Spleen (tissue), 11 donors: ENCODE data around the gene HS6ST2. TPM values are rescaled to one million over a fixed set of nuclear protein-coding genes. Genes with fewer than 3 reads are reported as not detected.

Source experiments
- DNase-seq: peaks from one replicate; pipeline ENCODE4 v3.0.0-alpha.2; 2020
- H3K27ac ChIP-seq, 8 donors: fragments of 200-600 bp; sonication (generic) in 7 of 8; 1 replicate in 4 of 8; 2 replicates in 4 of 8; pipeline versions ENCODE4 v1.5.0 to v1.8.0; 2016 to 2021; ENCODE audit warnings: inconsistent platforms in 4 of 8, mild to moderate bottlenecking in 4 of 8, moderate library complexity in 1 of 8
- H3K27me3 ChIP-seq, 7 donors: fragments of 200-600 bp; sonication (generic) in 6 of 7; replicated peaks in 1 of 7; 1 replicate in 4 of 7; 2 replicates in 3 of 7; pipeline versions ENCODE4 v1.5.0 to v1.8.0; 2016 to 2021; ENCODE audit warnings: inconsistent platforms in 3 of 7, mild to moderate bottlenecking in 1 of 7
- H3K36me3 ChIP-seq, 6 donors: fragments of 200-600 bp; sonication (generic) in 5 of 6; 1 replicate in 4 of 6; 2 replicates in 2 of 6; pipeline versions ENCODE4 v1.5.0 to v1.8.0; 2016 to 2021; ENCODE audit warnings: inconsistent platforms in 2 of 6
- H3K4me1 ChIP-seq, 6 donors: fragments of 200-600 bp; sonication (generic) in 5 of 6; 1 replicate in 3 of 6; 2 replicates in 3 of 6; pipeline versions ENCODE4 v1.5.0 to v1.8.0; 2016 to 2021; ENCODE audit warnings: inconsistent platforms in 3 of 6
- H3K4me3 ChIP-seq, 8 donors: fragments of 200-600 bp; sonication (generic) in 7 of 8; 1 replicate in 4 of 8; 2 replicates in 4 of 8; pipeline versions ENCODE4 v1.5.0 to v1.8.0; 2016 to 2021; ENCODE audit warnings: inconsistent platforms in 4 of 8, mild to moderate bottlenecking in 4 of 8, moderate library complexity in 2 of 8
- H3K9me3 ChIP-seq, 8 donors: fragments of 200-600 bp; sonication (generic) in 7 of 8; 1 replicate in 4 of 8; 2 replicates in 4 of 8; pipeline versions ENCODE4 v1.5.0 to v1.8.0; 2016 to 2021; ENCODE audit warnings: inconsistent platforms in 4 of 8
- CTCF ChIP-seq, 11 experiments: fragments of 200-600 bp in 7 of 11; fragments of 450-650 bp in 4 of 11; sonication (generic) in 4 of 11; IDR thresholded peaks in 8 of 11; conservative IDR thresholded peaks in 3 of 11; 1 replicate in 7 of 11; 2 replicates in 4 of 11; pipeline versions ENCODE4 v1.4.0 to v1.8.0; 2016 to 2021; ENCODE audit warnings: antibody characterized with exemption in 11 of 11, inconsistent platforms in 4 of 11, mild to moderate bottlenecking in 1 of 11
- POLR2A ChIP-seq, 3 donors: fragments of 450-650 bp; IDR thresholded peaks; one replicate each; pipeline ENCODE4 v1.5.1; 2017; ENCODE audit warnings: antibody characterized with exemption in 3 of 3, mild to moderate bottlenecking in 1 of 3
- POLR2AphosphoS5 ChIP-seq, 3 donors: sonication (generic); formaldehyde crosslinking; IDR thresholded peaks; one replicate each; pipeline ENCODE4 v1.5.1; 2017; ENCODE audit warnings: antibody characterized with exemption in 3 of 3
- WGBS, 5 donors: extraction: QIAGEN DNeasy Blood & Tissue Kit in 3 of 5; methylation state at CpG; one replicate each; pipeline versions ENCODE4 v1.1.5 to v1.1.7; 2013 to 2018; 5-methylcytosine and 5-hydroxymethylcytosine counted together
- intact Hi-C: fragments of 100-400 bp; cut with DNase I; formaldehyde crosslinking; loops from one replicate; pipeline ENCODE4 v1.15.0; 2023; ENCODE audit warnings: low total_unique reads
- polyA plus RNA-seq, 3 donors: library from polyadenylated mRNA; stranded (reverse); fragments of 200-250 nt; gene quantifications; one replicate each; pipeline ENCODE4 v1.2.1, GENCODE V29; 2013
- total RNA-seq, 7 donors: library from RNA; depleted of rRNA in 3 of 7; stranded (reverse); fragments of >200 nt in 3 of 7; fragmentation: NEBNext Ultra II Directional in 4 of 7; extraction: Animal tissue kit (Norgen Biotek cat#: 25700) in 4 of 7; gene quantifications; one replicate each; pipeline versions ENCODE4 v1.1.0 to v1.2.1, GENCODE V29; 2016 to 2021
- donor health status: healthy with polysubstance abuse.
- donor health status: DM: no; HTN: no; CAD: no; lungs with moderate emphysema.
- donor health status: DM: no; HTN: no; CAD: no.
- donor health status: Bipolar disorder and iron deficiency.
- donor health status: healthy.
- donor health status: DM: no; HTN: no; CAD: no.
- donor health status: DM: yes; HTN: yes; CAD: no.

The HS6ST2 gene
- total and polyA plus RNA-seq, 10 donors: 0.02 to 0.20 (median 0.09) TPM; not detected in 7

GRCh38 chrX:132708529-132708928, 249.9 kb downstream of the HS6ST2 start:
- no peak overlapping the region for H3K27ac ChIP-seq
- H3K9me3 ChIP-seq: no peaks in the 10 kb centered on the region
- no peak overlapping the region for H3K4me3 ChIP-seq
- TF ChIP-seq CTCF (IDR thresholded peaks at IDR 0.05 in 8 of 11, conservative IDR thresholded peaks at IDR 0.05 in 3 of 11): no peak
- H3K36me3 ChIP-seq: no peaks in the 10 kb centered on the region
- H3K4me1 ChIP-seq: no peaks in the 10 kb centered on the region
- peaks cover 0 to 11% (median 0%) of the 10 kb centered on the region in 7 donors for H3K27me3 ChIP-seq
- intact Hi-C loops: no loop called here
- no peak for DNase-seq

DNA sequence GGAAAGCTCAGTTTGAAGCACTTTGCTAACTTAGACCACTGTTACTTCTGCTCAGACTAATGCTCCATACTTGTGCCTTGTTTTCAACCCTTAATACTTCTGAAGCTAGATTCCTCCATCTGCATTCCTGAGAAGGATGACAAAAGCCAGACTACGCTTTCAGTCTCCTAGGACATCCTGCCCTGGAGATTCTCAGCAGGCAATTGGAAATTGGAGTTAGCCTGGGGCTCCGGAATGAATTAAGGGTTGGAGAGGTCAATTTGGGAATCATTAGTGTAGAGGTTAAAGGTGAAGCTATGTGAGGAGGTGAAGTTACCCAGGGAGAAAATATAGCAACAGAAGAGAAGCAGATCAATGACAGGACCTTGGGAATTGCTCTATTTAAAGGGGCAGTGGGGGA, 253.7 kb downstream of the HS6ST2 start:
- H3K36me3 ChIP-seq: no peaks in the 10 kb centered on the region
- no peak overlapping the region for H3K4me3 ChIP-seq
- intact Hi-C loops: no loop called here
- WGBS, 5 donors: 53 to 86% (median 66%) methylated on average over 2 of the region's 2 CpGs
- no peaks in the 10 kb centered on the region for H3K4me1 ChIP-seq
- no peaks in the 10 kb centered on the region for H3K9me3 ChIP-seq
- peaks cover 0 to 19% (median 3%) of the 10 kb centered on the region in 7 donors for H3K27me3 ChIP-seq
- TF ChIP-seq POLR2AphosphoS5 (IDR thresholded peaks at IDR 0.05): no peak
- TF ChIP-seq CTCF (IDR thresholded peaks at IDR 0.05 in 8 of 11, conservative IDR thresholded peaks at IDR 0.05 in 3 of 11): no peak
- TF ChIP-seq POLR2A (IDR thresholded peaks at IDR 0.05): no peak
- no peak for DNase-seq
- H3K27ac ChIP-seq: no peak overlapping the region

GRCh38 chrX:132694382-132694781, 264.0 kb downstream of the HS6ST2 start:
- Histone ChIP-seq H3K27me3 (peaks cover 0 to 43% (median 0%) of the 10 kb centered on the region in 7 donors), H3K36me3 (no peaks in the 10 kb centered on the region), H3K4me1 (no peaks in the 10 kb centered on the region), H3K9me3 (no peaks in the 10 kb centered on the region), H3K4me3 (no peak overlapping the region), H3K27ac (no peak overlapping the region)
- TF ChIP-seq CTCF (IDR thresholded peaks at IDR 0.05 in 8 of 11, conservative IDR thresholded peaks at IDR 0.05 in 3 of 11) (no peak), POLR2AphosphoS5 (IDR thresholded peaks at IDR 0.05) (no peak), POLR2A (IDR thresholded peaks at IDR 0.05) (no peak)
- intact Hi-C loops: no loop called here
- 72 to 97% (median 92%) methylated on average over 3 of the region's 3 CpGs for WGBS, 5 donors
- DNase-seq: no peak

GRCh38 chrX:132692526-132692925, 265.9 kb downstream of the HS6ST2 start:
- no peak for TF ChIP-seq CTCF (IDR thresholded peaks at IDR 0.05 in 8 of 11, conservative IDR thresholded peaks at IDR 0.05 in 3 of 11)
- no peak for TF ChIP-seq POLR2AphosphoS5 (IDR thresholded peaks at IDR 0.05)
- no peak for TF ChIP-seq POLR2A (IDR thresholded peaks at IDR 0.05)
- intact Hi-C loops: no loop called here
- Histone ChIP-seq H3K9me3 (no peaks in the 10 kb centered on the region), H3K27me3 (peaks cover 0 to 48% (median 0%) of the 10 kb centered on the region in 7 donors), H3K4me1 (no peaks in the 10 kb centered on the region), H3K4me3 (no peak overlapping the region), H3K27ac (no peak overlapping the region), H3K36me3 (no peaks in the 10 kb centered on the region)
- WGBS, 5 donors: 74 to 94% (median 88%) methylated on average over 1 of the region's 1 CpG
- DNase-seq: no peak
